Measurements from ENCODE around the gene MRLN.

MRLN gene

GRCh38 chr10:59781511-59781910, 28.3 kb upstream of the MRLN start:
- no peak for FAIRE-seq
- no peak for TF ChIP-seq CTCF (IDR thresholded peaks at IDR 0.05; ENCODE audit: insufficient read depth, missing control alignments)
- DNase-seq (ENCODE audit: insufficient read length, low spot score) = no peak

- TF ChIP-seq CTCF (IDR thresholded peaks at IDR 0.05; ENCODE audit: insufficient read depth, missing control alignments) = no peak
- no peak for DNase-seq (ENCODE audit: insufficient read length, low spot score)
- no peak for FAIRE-seq
Measured at GRCh38 chr10:59779756-59780533, 26.7 kb upstream of the MRLN start.

GRCh38 chr10:59774451-59774850, 21.2 kb upstream of the MRLN start:
- FAIRE-seq (no peak), DNase-seq (ENCODE audit: insufficient read length, low spot score) (no peak)
- no peak for TF ChIP-seq CTCF (IDR thresholded peaks at IDR 0.05; ENCODE audit: insufficient read depth, missing control alignments)

- DNase-seq (ENCODE audit: insufficient read length, low spot score) (no peak), FAIRE-seq (no peak)
- no peak for TF ChIP-seq CTCF (IDR thresholded peaks at IDR 0.05; ENCODE audit: insufficient read depth, missing control alignments)
Measured at GRCh38 chr10:59773088-59773487, 19.8 kb upstream of the MRLN start.

- TF ChIP-seq CTCF (IDR thresholded peaks at IDR 0.05; ENCODE audit: insufficient read depth, missing control alignments) = no peak
- no peak for DNase-seq (ENCODE audit: insufficient read length, low spot score)
- FAIRE-seq = no peak
Measured at GRCh38 chr10:59771162-59771807, 18.0 kb upstream of the MRLN start.

- DNase-seq (ENCODE audit: insufficient read length, low spot score) (no peak), FAIRE-seq (no peak)
Measured at GRCh38 chr10:59770689-59771088, 17.4 kb upstream of the MRLN start.

More at GRCh38 chr10:59770689-59771088, 17.4 kb upstream of the MRLN start:
- TF ChIP-seq CTCF (IDR thresholded peaks at IDR 0.05; ENCODE audit: insufficient read depth, missing control alignments) = no peak
